ENCODE data around the gene HMGXB4. TPM values are rescaled to one million over a fixed set of nuclear protein-coding genes. Genes with fewer than 3 reads are reported as not detected.

The HMGXB4 gene
- total and polyA plus RNA-seq, 2 of the 8 experiments (the other 6 are each of a cell fraction or from before 2014, with no cell fraction given) = 20.9 to 41.3 TPM

GRCh38 chr22:35334004-35334403 lies 76.7 kb downstream of the HMGXB4 start:
- no peak overlapping the region for H3K23ac ChIP-seq (ENCODE audit: insufficient read length)
- no peak overlapping the region for H2AFZ ChIP-seq (ENCODE audit: low read length)
- DNase-seq (ENCODE audit: low read depth in 1 of 2, low spot score in 2 of 2) = no peak
- H3K4me2 ChIP-seq (ENCODE audit: insufficient read depth in 1 of 2, low read depth in 2 of 2, low read length in 2 of 2) = no peak overlapping the region
- H3K9me3 ChIP-seq (ENCODE audit: insufficient read depth in 2 of 2, low read depth in 1 of 2, low read length in 1 of 2) = no peaks in the 10 kb centered on the region
- no peak for FAIRE-seq
- ChIA-PET CTCF (ENCODE audit: partially characterized antibody) (interaction anchor here (1.3 to 4.1 kb wide), 3 partner anchors 11 to 28 kb away, joined by 4 to 20 read pairs (median 10); no protein-coding TSS in a partner anchor), POLR2A (ENCODE audit: partially characterized antibody) (no interaction called here)
- TF ChIP-seq SRF (IDR thresholded peaks at IDR 0.05; ENCODE audit: low read depth, low read length) = no peak
- TF ChIP-seq CHD1 (IDR thresholded peaks at IDR 0.05; ENCODE audit: low read depth, low read length) = no peak
- TF ChIP-seq GABPA (IDR thresholded peaks at IDR 0.05; ENCODE audit: borderline replicate concordance, insufficient read depth, low read length) = no peak
- TF ChIP-seq SIRT6 (IDR thresholded peaks at IDR 0.05; ENCODE audit: low read length) = no peak
- no peak for TF ChIP-seq EGR1 (IDR thresholded peaks at IDR 0.05; ENCODE audit: borderline replicate concordance, low read depth, low read length)
- no peak for TF ChIP-seq SIX5 (IDR thresholded peaks at IDR 0.05; ENCODE audit: low read depth, low read length)
- TF ChIP-seq E2F6 (IDR thresholded peaks at IDR 0.05) = no peak
- no peak for TF ChIP-seq POLR2AphosphoS5 (IDR thresholded peaks at IDR 0.05; ENCODE audit: low read depth, low read length)
- no peak for TF ChIP-seq ZNF274 (IDR thresholded peaks at IDR 0.05; ENCODE audit: borderline replicate concordance, extremely low read depth, low read length)
- no peak for TF ChIP-seq MAFK (IDR thresholded peaks at IDR 0.05; ENCODE audit: low read depth, low read length)
- TF ChIP-seq POU5F1 (IDR thresholded peaks at IDR 0.05; ENCODE audit: low read depth, low read length) = no peak
- H3K18ac ChIP-seq (ENCODE audit: extremely low read depth, low read length) = no peak overlapping the region
- H3K23me2 ChIP-seq (ENCODE audit: low read depth, low read length) = no peaks in the 10 kb centered on the region
- H2BK20ac ChIP-seq (ENCODE audit: low read length) = no peak overlapping the region
- no peaks in the 10 kb centered on the region for H3K79me2 ChIP-seq (ENCODE audit: control insufficient read depth in 1 of 2, insufficient read depth in 2 of 2, low read length in 2 of 2)
- H3K14ac ChIP-seq (ENCODE audit: insufficient read length) = no peak overlapping the region
- no peak overlapping the region for H2AK5ac ChIP-seq (ENCODE audit: low read depth, low read length)
- H4K20me1 ChIP-seq (replicated peaks in 1 of 2; ENCODE audit: control insufficient read depth in 1 of 2, insufficient read depth in 2 of 2, low read length in 2 of 2) = peaks cover 0 to 2% of the 10 kb centered on the region in 2 experiments
- H4K91ac ChIP-seq (replicated peaks; ENCODE audit: insufficient read length, low read length) = no peak overlapping the region
- no peak overlapping the region for H4K5ac ChIP-seq (ENCODE audit: insufficient read length, low read depth, low read length)
- H3K4ac ChIP-seq (replicated peaks; ENCODE audit: insufficient read length, low read depth, low read length) = no peak overlapping the region
- H3K36me3 ChIP-seq (ENCODE audit: control insufficient read depth in 2 of 4, insufficient read depth in 4 of 4, low read length in 3 of 4) = peaks cover 0 to 6% (median 2%) of the 10 kb centered on the region in 4 experiments; a peak in 3 of 8 replicates
- no peak overlapping the region for H2BK12ac ChIP-seq (ENCODE audit: low read depth, low read length)
- no peak overlapping the region for H3K9ac ChIP-seq (replicated peaks in 1 of 4; ENCODE audit: extremely low read depth in 1 of 4, low read depth in 3 of 4, low read length in 3 of 4)
- H3K4me3 ChIP-seq (ENCODE audit: extremely low read depth in 1 of 4, insufficient read depth in 2 of 4, low read depth in 3 of 4, low read length in 4 of 4) = no peak overlapping the region
- H2BK15ac ChIP-seq (ENCODE audit: low read length) = no peak overlapping the region
- no peak overlapping the region for H2BK120ac ChIP-seq (replicated peaks; ENCODE audit: low read depth, low read length)
- H3K4me1 ChIP-seq (replicated peaks in 1 of 4; ENCODE audit: control insufficient read depth in 3 of 4, insufficient read depth in 4 of 4, low read length in 3 of 4) = no peaks in the 10 kb centered on the region; a peak in 3 of 7 replicates
- 87% methylated on average over 8 of the region's 9 CpGs; no CpG with 5 or more reads in 1 of the 2 experiments for WGBS, 2 experiments (ENCODE audit: extremely low coverage in 1 of 2, insufficient coverage in 1 of 2, insufficient read length in 1 of 2, insufficient replicate concordance in 2 of 2, low coverage in 1 of 2, low lambda C conversion rate in 2 of 2, missing lambda C conversion rate in 1 of 2)
- no peaks in the 10 kb centered on the region for H3K27me3 ChIP-seq (replicated peaks in 1 of 4; ENCODE audit: control insufficient read depth in 3 of 4, extremely low read depth in 1 of 4, insufficient read depth in 3 of 4, low read length in 3 of 4)
- no peak overlapping the region for H2BK5ac ChIP-seq (ENCODE audit: low read depth, low read length)
- no peak overlapping the region for H3K27ac ChIP-seq (ENCODE audit: low read depth, low read length)
- no peak overlapping the region for H4K8ac ChIP-seq (ENCODE audit: extremely low read depth, insufficient read depth, low read length)
- H3K79me1 ChIP-seq (ENCODE audit: low read depth, low read length) = no peaks in the 10 kb centered on the region
- H3K56ac ChIP-seq (replicated peaks; ENCODE audit: insufficient read length, low read depth, low read length) = no peak overlapping the region

All from H1 (cell line).